HG02943 (cell line): ENCODE data around the gene VAMP2.

ENCODE experiments used
- ATAC-seq: cut with Tn5 transposase; IDR thresholded peaks from one replicate; pipeline ENCODE4 v1.9.1; 2021; ENCODE audit warnings: mild to moderate bottlenecking, low read depth, moderate library complexity; ENCODE audit not compliant: unreplicated experiment

VAMP2 gene

DNA sequence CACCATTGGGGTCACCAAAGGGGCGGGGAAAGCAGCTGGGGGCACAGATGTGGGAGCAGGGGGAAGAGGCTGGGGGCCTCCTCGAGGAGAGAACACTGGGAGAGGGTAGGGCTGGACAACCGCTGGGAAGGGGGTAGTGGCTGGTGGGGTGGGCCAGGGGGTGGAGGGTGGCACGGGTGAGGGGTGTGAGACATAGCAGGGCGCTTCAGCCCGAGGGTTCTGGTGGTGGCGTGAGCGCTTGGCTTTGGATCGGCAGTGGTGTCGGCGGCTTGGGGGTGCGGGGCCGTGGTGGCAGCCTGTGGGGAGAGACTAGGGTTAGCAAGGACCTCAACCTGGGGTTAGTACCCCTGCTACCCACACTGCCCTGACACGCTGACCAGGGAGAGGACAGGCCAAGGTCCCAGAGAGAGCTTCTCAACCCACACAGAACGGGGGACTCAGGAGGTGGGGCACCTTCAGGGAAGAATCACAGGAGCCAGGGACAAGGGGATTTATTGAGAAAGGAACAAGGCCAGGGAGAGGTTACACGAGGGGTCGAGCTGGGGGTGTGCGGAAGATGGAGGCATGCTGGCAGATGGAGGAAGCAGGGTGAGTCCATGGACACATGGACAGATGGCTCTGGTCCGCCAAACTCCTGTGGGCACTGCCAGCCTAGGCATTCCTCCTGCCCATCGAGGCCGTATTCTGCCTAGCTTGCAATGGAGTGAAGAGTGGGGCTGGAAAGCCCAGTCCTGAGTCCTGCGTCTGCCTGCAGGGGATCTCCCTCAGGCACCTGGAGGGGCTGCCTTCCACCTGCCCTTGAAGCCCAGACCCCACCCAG, 19.0 kb downstream of the VAMP2 start:
- no peak for ATAC-seq

DNA sequence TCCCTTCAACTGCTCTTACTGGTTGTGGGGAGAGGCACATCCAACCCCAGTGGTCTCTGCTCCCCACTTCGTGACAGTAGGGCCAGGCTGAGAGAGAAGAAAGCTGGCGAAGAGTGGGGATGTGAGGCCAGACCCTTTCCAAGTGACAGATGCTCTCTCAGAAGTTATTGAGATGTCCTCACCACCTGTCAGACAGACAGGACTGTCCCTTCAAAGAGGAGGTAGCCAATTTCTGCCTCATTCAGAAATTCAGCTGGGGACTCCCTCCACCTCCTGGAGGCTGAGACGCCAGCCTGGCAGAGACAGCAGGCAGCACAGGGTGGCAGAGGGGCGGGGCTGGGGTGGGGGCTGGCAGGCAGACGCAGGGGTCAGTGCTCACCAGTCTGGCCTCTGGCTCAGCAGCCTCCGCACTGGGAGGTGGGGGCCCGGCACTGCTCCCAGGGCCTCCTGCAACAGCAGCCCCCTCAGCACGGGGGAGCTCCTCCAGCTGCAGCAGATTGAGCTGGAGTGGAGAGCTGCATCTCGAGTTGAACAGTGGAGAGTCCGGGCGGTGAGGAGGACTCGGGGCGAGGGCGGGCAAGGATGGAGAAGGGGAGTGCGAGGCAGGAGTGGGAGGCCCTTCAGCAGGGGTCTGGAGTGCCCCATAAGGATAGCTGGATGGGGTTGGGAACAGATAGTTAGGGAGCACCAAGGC, 19.7 kb downstream of the VAMP2 start:
- ATAC-seq = no peak

DNA sequence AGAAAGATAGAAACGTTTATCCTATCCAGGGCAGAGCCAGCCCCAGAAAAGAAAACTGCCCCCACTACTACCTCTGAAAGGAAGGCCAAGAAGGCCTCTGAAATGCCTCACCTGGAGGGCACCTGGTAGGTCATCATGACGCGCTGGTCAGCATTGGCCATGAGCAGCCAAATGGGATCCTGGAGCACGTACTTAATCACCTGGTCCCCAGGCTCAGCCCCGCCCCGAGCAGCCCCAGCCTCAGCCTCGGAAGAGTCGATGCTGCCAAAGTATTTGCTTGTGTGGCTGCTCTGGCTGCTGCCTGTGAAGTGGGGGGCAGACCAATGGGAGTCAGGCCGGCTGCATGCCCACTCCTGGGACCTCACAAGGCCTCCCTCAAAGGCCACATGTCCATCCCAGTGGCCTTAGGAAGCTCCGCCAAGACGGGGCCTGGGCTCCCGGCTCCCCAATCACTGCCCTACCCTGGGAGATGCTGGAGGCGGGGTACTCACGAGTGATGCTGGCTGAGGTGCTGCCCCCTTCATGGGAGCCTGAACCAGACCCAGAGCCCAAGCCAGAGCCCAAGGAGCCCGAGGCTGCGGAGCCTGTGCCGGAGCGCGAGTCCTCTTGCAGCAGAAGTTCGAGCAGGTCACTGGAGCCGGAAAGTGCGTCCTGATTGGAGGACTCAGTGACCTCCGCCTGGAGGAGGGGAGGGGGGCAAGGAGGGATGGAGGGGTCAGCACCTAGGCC, 20.4 kb downstream of the VAMP2 start:
- no peak for ATAC-seq

DNA sequence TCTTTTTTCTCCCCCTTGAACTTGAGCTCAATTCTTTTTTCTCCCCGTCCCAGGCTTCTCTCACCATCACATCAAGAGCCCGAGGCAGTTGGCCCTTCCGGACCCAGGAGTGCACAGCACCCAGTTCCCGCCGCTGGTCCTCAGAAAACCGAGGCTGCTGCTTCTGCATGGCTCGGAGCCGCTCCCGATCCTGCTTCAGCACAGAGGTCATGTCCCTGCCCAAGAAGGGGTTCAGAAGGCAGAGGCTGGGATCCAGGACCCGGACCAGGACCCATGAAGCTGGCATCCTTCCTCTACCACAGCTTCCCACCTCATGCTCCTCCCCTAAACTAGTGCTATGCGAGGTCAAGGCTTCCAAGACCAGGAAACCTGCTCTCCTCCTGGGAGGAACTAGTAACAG, 21.0 kb downstream of the VAMP2 start:
- no peak for ATAC-seq

DNA sequence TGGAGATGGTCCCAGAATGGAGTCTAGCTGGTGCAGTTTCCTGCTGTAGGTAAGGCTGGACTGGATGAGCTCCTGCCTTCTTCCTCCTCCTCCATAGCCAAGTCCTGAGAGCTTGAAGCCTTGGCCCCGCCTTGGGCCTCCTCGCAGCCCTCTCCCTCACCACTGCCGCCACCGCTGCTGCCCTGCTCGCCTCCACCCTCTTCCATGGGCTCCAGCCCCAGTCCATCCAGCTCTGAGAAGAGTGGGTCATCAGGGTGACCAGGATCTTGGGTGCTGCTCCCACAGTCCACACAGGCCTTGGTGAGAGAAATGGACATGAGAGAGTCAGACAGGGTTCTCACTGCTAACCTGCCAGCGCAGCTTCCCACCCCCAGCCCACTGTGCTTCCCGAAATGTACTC, 21.7 kb downstream of the VAMP2 start:
- ATAC-seq = no peak

DNA sequence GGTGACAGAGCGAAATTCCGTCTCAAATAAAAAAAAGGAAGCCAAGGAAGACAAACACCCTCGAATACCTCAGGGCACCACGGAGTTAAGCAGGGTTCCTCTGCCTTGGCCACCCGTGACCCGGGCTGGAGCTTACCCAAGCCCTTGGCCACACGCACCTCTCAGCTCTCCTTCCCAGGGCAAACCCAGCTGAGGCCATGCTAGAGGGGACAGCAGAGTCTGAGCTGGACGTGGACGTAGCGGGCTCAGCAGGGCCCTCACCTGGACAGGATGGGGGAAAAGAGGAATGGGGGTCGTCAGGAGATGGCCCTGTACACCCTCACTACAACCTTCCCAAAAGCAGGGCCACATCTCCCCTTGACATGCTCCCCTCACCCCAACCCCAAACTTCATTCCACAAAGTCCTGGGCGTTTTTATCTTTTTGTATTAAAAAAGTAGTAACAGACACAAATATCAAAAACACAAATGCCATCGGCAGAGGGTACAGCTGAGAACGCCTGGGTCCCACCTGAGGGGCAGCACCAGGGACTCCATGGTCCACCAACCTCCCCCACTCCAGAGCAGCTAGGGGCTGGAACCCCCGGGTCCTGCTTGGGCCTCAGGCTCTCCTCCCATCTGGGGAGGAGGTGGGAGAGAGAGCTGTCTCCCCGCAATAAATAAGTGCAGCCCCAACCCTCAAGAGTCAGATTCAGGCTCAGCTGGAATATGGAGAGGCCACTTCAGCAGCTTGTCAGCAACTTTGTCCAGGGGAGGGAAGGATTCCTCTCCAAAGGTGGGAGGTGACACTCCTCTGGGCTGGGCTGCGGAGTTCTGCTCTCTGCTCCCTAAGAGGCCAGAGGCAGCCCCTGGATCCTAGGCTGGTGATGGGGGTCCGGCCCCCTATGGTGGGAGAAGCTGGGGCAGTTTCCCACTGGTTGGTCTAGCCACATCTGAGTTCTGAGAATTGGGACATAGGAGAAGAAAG, 22.4 kb downstream of the VAMP2 start:
- ATAC-seq = no peak

DNA sequence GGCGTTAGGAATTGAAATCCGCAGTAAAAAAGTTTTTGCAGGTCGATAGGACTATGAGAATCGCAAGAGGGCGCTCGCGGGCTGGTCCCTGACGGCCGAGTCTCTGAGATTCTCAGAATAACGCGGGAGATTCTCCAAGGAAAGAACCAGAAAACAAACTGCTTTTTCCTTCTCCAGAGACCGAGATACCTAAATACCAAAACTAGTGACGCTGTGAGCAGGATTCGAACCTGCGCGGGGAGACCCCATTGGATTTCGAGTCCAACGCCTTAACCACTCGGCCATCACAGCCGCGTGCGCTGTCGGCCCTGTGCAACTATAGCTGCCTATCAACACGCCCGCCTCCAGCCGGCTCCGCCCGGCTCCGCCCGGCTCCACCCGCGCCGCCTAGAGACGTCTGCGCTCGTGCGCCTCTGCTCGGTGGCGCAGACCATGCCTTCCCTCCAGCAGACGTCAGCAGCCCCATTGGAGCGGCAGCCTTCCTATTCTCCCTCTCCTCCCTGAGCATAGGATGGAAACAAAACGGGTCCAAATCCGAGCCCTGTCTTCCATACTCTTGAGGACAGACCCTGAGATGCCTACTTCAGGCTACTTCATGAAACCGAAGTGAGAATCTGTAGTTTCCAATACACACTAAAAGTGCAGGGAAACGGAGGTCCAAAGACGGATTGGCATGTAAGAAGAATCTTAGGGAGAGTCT, 23.9 kb downstream of the VAMP2 start:
- peak; percentile 74 for ATAC-seq

DNA sequence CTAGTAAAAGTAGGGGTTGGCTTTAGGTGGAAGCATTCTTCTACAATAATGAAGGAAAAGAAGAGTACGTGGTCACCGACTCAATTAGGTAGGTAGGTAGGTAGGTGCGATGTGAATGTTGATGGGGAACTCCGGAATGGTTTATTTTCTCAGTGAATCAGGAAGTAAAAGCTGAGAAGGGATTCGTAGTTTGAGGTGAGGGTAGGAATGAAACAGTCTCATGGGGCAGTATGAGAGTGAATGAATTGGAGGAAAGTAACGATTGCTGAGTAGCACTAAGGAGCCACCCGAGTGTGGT, 24.4 kb downstream of the VAMP2 start:
- ATAC-seq = no peak

DNA sequence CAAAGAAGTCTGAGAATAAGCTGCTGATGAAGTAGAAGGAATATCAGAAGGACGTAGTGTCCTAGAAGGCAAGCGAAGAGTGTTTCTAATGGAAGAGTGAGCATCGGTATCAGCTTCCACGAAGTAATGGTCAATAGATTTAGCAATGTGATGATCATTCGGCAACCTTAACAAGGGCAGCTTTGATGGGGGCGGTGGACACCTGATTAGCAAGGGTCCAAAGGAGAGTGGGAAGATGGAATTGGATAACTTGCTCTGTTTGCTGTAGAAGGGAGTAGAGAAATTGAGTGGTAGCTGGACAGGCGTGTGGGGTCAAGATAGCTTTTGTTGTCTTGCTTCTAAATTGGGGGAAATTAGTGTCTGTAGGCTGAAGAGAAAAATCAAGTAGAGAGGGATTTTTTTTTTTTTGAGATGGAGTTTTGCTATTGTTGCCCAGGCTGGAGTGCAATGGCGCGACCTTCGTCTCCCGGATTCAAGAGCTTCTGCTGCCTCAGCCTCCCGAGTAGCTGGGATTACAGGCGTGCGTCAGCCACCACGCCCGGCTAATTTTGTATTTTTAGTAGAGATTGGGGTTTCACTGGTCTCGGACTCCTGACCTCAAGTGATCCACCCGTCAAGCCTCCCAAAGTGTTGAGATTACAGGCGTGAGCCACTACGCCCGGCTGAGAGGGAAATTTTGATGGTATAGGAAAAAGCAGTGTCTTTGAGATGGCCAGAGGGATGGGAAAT, 24.9 kb downstream of the VAMP2 start:
- ATAC-seq = no peak

DNA sequence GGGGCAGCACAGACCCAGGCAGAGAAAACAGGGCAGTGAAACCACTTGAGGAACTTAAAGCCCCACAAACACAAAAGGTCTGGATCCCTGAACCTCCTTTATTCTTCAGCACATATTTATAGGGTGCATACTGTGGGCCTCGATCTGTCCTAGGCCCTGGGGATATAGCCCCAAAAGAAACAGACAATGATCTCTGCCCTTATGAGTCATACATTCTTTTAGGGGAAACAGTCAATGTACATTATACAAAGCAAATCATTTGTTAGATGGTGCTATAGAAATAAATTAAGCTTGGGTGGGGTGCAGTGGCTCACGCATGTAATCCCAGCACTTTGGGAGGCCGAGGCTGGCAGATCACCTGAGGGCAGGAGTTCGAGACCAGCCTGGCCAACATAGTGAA, 28.8 kb downstream of the VAMP2 start:
- ATAC-seq = no peak

DNA sequence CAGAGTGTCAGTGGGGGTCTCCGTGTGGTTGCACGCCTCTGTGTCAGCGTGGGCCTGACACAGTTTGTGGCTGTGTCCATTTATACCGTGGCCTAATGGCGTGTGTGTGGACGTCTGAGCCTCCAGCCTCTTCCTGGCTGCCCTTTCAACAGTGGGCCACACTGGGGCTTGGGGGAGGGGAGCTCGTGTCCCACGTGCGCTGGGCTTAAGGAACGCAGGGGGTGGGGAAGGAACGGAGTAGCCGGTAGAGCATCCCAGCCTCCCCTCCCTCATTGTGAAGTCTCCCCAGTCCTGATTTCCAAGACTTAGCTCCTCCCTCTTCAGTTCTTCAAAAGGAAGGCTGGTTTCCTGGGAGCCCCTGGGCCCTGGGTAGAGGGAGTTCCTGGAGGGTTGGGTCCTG, 29.3 kb downstream of the VAMP2 start:
- no peak for ATAC-seq

DNA sequence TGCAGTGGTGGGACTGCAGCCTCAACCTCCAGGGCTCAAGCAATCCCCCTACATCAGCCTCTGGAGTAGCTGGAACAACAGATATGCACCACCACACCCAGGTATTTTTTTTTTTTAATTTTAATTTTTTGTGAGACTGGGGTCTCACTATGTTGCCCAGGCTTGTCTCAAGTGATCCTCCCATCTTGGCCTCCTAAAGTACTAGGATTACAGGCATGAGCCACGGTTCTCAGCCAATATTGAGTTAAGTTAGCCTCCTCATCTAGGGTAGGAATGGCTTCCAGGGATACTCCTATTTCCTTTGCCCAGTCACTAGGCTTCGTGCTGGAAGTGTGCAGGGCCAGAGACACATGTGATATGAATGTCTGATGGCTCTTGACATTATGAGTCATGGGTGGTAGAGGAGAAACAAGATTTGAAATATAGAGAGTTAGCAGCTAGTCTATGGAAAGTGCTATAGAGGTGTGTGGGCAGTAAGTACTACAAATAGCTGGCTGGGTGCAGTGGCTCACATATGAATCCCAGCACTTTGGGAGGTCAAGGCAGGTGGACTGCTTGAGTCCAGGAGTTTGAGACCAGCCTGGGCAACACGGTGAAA, 30.8 kb downstream of the VAMP2 start:
- no peak for ATAC-seq

DNA sequence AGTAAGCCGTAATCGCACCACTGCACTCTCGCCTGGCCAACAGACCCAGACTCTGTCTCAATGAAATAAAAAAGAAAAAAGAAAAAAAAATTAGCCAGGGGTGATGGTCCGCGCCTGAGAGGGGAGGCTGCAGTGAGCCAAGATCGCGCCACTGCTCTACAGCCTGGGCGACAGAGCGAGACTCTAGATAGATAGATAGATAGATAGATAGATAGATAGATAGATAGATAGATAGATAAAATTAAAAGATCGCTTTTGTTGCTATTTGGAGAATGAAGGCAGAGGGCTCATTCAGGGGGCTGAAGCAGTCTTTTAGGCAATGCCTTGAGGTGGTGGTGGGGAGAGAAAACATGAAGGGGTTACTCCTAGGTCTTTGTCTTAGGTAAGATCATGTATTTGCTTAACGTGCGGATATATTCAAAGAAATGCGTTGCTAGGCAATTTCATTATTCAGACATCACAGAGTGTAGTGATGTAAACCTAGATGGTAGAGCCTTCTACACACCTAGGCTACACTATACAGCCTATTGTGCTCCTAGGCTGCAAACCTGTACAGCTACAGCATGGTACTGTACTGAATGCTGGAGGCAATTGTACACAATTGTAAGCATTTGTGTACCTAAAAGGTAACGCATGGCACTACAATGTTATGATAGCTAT, 34.5 kb downstream of the VAMP2 start:
- no peak for ATAC-seq

DNA sequence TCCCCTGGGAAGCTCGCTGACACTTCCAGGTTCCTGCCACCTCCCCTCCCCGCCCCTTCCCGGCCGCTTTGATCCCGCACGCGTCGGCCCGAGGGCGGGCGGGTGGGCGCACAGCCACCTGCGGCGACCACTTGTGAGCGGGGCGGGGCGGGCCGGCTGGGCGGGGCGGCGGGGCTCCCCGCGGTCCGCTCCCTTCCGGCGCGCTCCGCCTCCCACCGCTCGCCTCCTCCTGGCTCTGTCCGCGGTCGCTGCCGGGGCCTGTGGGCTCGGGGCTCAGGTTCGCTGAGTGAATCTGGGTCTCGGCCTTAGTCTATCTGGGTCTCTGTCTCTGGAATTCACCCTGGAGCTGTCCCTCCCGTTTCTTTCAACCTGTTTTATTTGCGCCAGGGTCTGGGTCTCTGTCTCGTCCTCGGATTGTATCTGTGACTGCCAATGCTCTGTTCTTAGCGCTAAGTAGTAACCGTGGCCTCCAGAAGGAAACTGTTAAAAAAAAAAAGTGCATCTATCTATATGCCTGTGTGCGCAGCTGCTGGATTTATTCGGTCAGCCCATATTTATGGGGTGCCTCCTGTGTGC, 36.2 kb downstream of the VAMP2 start:
- no peak for ATAC-seq

DNA sequence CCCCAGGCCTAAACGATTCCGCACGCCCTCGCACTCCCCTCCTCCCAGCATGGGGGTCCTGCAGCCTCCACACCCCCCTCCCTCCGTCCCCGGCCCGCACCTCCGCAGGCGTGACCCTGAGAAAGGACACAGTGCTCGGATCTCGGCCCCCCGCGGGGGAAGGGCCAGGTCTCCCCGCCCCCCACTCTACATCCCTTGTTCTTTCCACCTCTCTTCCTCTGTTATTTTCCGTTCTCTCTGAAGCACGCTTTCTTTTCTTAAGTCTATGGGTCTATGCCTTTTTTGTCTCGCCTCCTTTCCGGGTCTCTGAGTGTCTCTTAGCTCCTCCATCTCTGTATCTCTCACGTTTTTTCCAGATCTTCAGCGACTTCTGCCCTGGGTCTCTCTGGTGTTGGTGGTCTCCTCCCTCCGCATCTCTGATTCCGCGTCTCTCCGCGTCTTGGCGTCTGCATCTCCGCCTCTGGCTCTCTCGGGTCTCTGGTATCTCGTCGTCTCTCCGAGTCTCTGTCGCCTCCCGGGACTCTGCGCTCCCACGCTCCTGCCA, 36.7 kb downstream of the VAMP2 start:
- ATAC-seq = no peak

DNA sequence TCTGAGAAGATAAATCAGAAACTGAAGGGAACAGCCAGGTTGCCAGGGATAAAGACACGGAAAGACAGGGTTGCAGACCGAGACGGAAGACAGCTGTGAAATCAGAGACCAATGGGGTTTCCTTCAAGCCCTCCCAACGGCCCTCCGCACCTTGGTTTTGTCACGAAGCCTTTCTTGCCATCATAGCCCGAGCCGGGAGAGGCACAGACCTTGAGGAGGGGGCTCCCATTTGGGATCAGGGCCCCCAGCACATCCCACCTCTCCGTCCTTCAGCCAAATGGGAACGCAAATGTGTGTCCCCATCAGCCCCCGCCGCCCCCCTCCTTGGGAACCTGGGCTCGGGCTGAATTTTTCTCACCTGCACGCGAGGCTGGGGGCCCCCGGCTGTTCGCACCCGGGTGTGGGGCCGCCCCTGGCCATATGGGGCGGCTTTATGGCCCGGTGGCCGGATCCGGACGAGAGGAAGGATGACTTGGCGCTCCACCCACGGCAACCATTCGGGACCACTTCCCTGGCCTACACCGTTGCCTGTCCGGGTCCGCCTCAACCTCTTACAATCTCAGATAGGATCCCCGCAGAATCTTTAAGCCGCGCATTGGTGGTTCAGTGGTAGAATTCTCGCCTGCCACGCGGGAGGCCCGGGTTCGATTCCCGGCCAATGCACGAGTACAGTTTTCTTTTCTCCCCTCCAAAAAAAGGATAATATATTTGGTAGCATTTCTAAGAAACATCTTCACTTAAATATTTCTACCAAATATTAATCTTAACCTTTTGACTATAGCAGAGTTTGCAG, 37.4 kb downstream of the VAMP2 start:
- no peak for ATAC-seq
